IMR-90 (cell line): ENCODE measurements around the gene PDZD2. TPM values are rescaled to one million over a fixed set of nuclear protein-coding genes. Genes with fewer than 3 reads are reported as not detected.
"Not testable (repeated sequence)": the region's sequence is repeated elsewhere in the genome, so short reads cannot be mapped to it uniquely, and the experiment has no call there.

ENCODE experiments used
- ATAC-seq: fragments of 200-7000 bp; cut with Tn5 transposase; 2 replicates; pipeline ENCODE4 v1.9.1; 2020; ENCODE audit warnings: low read depth, mild to moderate bottlenecking, moderate library complexity
- BruUV-seq: library from RNA; stranded (reverse); fragments of 400-500 nt; replicated peaks from 2 replicates; lab custom pipeline; 2021; lab: Mats Ljungman, UMichigan
- CTCF ChIA-PET: fragments of 300-600 bp; formaldehyde crosslinking; extraction: SDS; loops from one replicate; lab custom pipeline; 2021; ENCODE audit warnings: antibody characterized with exemption; lab: Yijun Ruan, JAX
- POLR2A ChIA-PET: fragments of 300-600 bp; sonication (Branson Sonifier 250); formaldehyde crosslinking; loops from one replicate; lab custom pipeline; 2022; ENCODE audit warnings: antibody characterized with exemption; ENCODE audit not compliant: unreplicated experiment; lab: Charles Lee
- DNase-seq: peaks from one replicate; pipeline ENCODE4 v3.0.0; 2013
- H2AFZ ChIP-seq: replicated peaks from 2 replicates; pipeline ENCODE3; 2013; ENCODE audit warnings: low read length, mild to moderate bottlenecking; ENCODE audit not compliant: poor library complexity
- H2AK5ac ChIP-seq: 2 replicates; pipeline ENCODE4 v1.6.1; 2013; ENCODE audit warnings: low read depth, low read length, inconsistent platforms
- H2AK9ac ChIP-seq: replicated peaks from 2 replicates; pipeline ENCODE3; 2013; ENCODE audit warnings: mild to moderate bottlenecking, low read depth, low read length, moderate library complexity; ENCODE audit not compliant: poor library complexity
- H2BK120ac ChIP-seq: 2 replicates; pipeline ENCODE4 v1.6.1; 2013; ENCODE audit warnings: low read depth, low read length, inconsistent platforms
- H2BK15ac ChIP-seq: 3 replicates; pipeline ENCODE4 v1.6.1; 2013; ENCODE audit warnings: low read depth, low read length, inconsistent platforms
- H2BK20ac ChIP-seq: 2 replicates; pipeline ENCODE4 v1.6.1; 2013; ENCODE audit warnings: low read depth, mild to moderate bottlenecking, inconsistent platforms, low read length, moderate library complexity
- H2BK5ac ChIP-seq: 2 replicates; pipeline ENCODE4 v1.6.1; 2013; ENCODE audit warnings: mild to moderate bottlenecking, low read depth, low read length, inconsistent platforms; ENCODE audit not compliant: poor library complexity, severe bottlenecking
- H3K14ac ChIP-seq: replicated peaks from 2 replicates; pipeline ENCODE4 v1.6.1; 2013; ENCODE audit warnings: low read depth, low read length, inconsistent platforms
- H3K18ac ChIP-seq: 2 replicates; pipeline ENCODE4 v1.6.1; 2013; ENCODE audit warnings: low read depth, low read length, control low read depth
- H3K23ac ChIP-seq: 2 replicates; pipeline ENCODE4 v1.6.1; 2013; ENCODE audit warnings: low read depth, low read length, inconsistent platforms
- H3K27ac ChIP-seq: 2 replicates; pipeline ENCODE4 v1.5.1; 2013; ENCODE audit warnings: mild to moderate bottlenecking, control low read depth, low read length; ENCODE audit not compliant: insufficient read depth
- H3K27me3 ChIP-seq: 2 replicates; pipeline ENCODE4 v1.6.1; 2013; ENCODE audit warnings: low read length; ENCODE audit not compliant: control insufficient read depth, insufficient read depth
- H3K36me3 ChIP-seq: 2 replicates; pipeline ENCODE4 v1.6.1; 2013; ENCODE audit warnings: low read length, mixed read lengths; ENCODE audit not compliant: control insufficient read depth, insufficient read depth
- H3K4ac ChIP-seq: 2 replicates; pipeline ENCODE4 v1.6.1; 2013; ENCODE audit warnings: low read depth, low read length, inconsistent platforms
- H3K4me1 ChIP-seq: 2 replicates; pipeline ENCODE4 v1.6.1; 2013; ENCODE audit warnings: low read length, mixed read lengths; ENCODE audit not compliant: control insufficient read depth, insufficient read depth
- H3K4me2 ChIP-seq: 2 replicates; pipeline ENCODE4 v1.6.1; 2013; ENCODE audit warnings: low read depth, mild to moderate bottlenecking, control low read depth, low read length, moderate library complexity
- H3K4me3 ChIP-seq: 2 replicates; pipeline ENCODE4 v1.5.1; 2013; ENCODE audit warnings: low read depth, mild to moderate bottlenecking, control low read depth, low read length, moderate library complexity; ENCODE audit not compliant: insufficient read depth
- H3K56ac ChIP-seq: 2 replicates; pipeline ENCODE4 v1.6.1; 2013; ENCODE audit warnings: low read length, inconsistent platforms; ENCODE audit not compliant: insufficient read depth; ENCODE audit errors: extremely low read depth
- H3K79me1 ChIP-seq, 2 experiments: 2 replicates each; pipeline ENCODE4 v1.6.1; 2013; ENCODE audit warnings: low read length in 2 of 2, inconsistent platforms in 1 of 2, low read depth in 1 of 2
- H3K9ac ChIP-seq: 2 replicates; pipeline ENCODE4 v1.6.1; 2013; ENCODE audit warnings: low read depth, low read length, control low read depth
- H3K9me1 ChIP-seq: 2 replicates; pipeline ENCODE4 v1.6.1; 2013; ENCODE audit warnings: low read length, inconsistent platforms; ENCODE audit not compliant: insufficient read depth
- H3K9me3 ChIP-seq: 2 replicates; pipeline ENCODE4 v1.6.1; 2013; ENCODE audit warnings: low read length; ENCODE audit not compliant: control insufficient read depth, insufficient read depth
- H4K20me1 ChIP-seq: 2 replicates; pipeline ENCODE4 v1.6.1; 2013; ENCODE audit warnings: low read length, inconsistent platforms; ENCODE audit not compliant: insufficient read depth
- H4K5ac ChIP-seq: 2 replicates; pipeline ENCODE4 v1.6.1; 2013; ENCODE audit warnings: mild to moderate bottlenecking, low read depth, low read length, control low read depth
- H4K8ac ChIP-seq, 2 experiments: 2 replicates each; pipeline ENCODE4 v1.6.1; 2013; ENCODE audit warnings: low read depth in 2 of 2, low read length in 2 of 2, control low read depth in 1 of 2, inconsistent platforms in 1 of 2
- H4K91ac ChIP-seq: 2 replicates; pipeline ENCODE4 v1.6.1; 2013; ENCODE audit warnings: low read depth, low read length, inconsistent platforms; ENCODE audit not compliant: insufficient read depth
- WGBS, 2 experiments: methylation state at CpG; one replicate each; pipeline versions ENCODE4 v1.1.5 to v1.1.7; 2013; ENCODE audit warnings: missing lambda C conversion rate in 2 of 2; ENCODE audit not compliant: insufficient read length in 1 of 2; ENCODE audit errors: extremely low coverage in 2 of 2; 5-methylcytosine and 5-hydroxymethylcytosine counted together
- dilution Hi-C: fragments of 300-500 bp; cut with HindIII; formaldehyde crosslinking; loops from one replicate; pipeline ENCODE4 v1.14.3; 2018; ENCODE audit warnings: low sequenced_read_pairs; ENCODE audit not compliant: unreplicated experiment
- in situ Hi-C: fragments of 300-500 bp; cut with MboI; formaldehyde crosslinking; loops from 3 replicates; pipeline ENCODE4 v1.14.3; 2019; ENCODE audit warnings: low sequenced_read_pairs, inconsistent platforms, mixed read lengths
- intact Hi-C: fragments of 100-400 bp; cut with micrococcal nuclease; formaldehyde crosslinking; loops from 2 replicates; pipeline ENCODE4 v1.10.0; 2022
- polyA plus RNA-seq, 3 experiments: library from polyadenylated mRNA; depleted of rRNA; stranded (reverse); fragments of >200 nt; gene quantifications; 2 replicates each; pipeline ENCODE4 v1.2.3, GENCODE V29; 2012; ENCODE audit warnings: low replicate concordance in 1 of 3
- total RNA-seq: library from RNA; depleted of rRNA; stranded (reverse); fragments of >200 nt; gene quantifications from 2 replicates; pipeline ENCODE4 v1.2.3, GENCODE V29; 2012

PDZD2 gene
- total and polyA plus RNA-seq, 2 of the 4 experiments (the other 2 are of a cell fraction) = under 0.01 to 0.02 TPM

DNA sequence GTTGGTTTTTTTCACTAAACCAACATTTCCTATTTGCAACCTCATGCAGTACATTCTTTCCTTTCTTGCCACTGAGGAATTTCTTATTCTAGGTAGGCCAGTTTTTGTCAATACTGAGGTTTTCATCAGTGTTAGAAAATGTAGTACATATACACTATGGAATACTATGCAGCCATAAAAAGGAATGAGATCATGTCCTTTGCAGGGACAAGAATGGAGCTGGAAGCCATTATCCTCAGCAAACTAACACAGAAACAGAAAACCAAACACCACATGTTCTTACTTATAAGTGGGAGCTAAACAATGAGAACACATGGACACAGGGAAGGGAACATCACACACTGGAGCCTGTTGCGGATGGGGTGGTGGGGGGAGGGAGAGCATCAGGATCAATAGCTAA is 441.6 kb downstream of the PDZD2 start:
- H2AK5ac ChIP-seq, H2BK120ac ChIP-seq, H3K79me1 ChIP-seq, H3K27ac ChIP-seq, H2AFZ ChIP-seq, dilution Hi-C loops, H4K91ac ChIP-seq, H4K8ac ChIP-seq, H3K23ac ChIP-seq, intact Hi-C loops, H3K14ac ChIP-seq, H4K5ac ChIP-seq, H3K27me3 ChIP-seq, H3K56ac ChIP-seq, H2AK9ac ChIP-seq, H3K4me1 ChIP-seq, POLR2A ChIA-PET, H3K18ac ChIP-seq, BruUV-seq, H2BK20ac ChIP-seq, H3K9me1 ChIP-seq, H3K36me3 ChIP-seq, H4K20me1 ChIP-seq, H3K9me3 ChIP-seq, H2BK5ac ChIP-seq, H3K4ac ChIP-seq, H3K4me3 ChIP-seq, H2BK15ac ChIP-seq, ATAC-seq, DNase-seq, H3K4me2 ChIP-seq, CTCF ChIA-PET, in situ Hi-C loops, H3K9ac ChIP-seq: not testable (repeated sequence)
- WGBS, 2 experiments = no CpG with 5 or more reads among the region's 1 CpG
